ENCODE data around the gene HS6ST1.

HS6ST1 gene

GRCh38 chr2:128298846-128299507 is 19.7 kb downstream of the HS6ST1 start:
- DNase-seq (ENCODE audit: low spot score), result no peak

- no peak for DNase-seq (ENCODE audit: low spot score)
Measured at GRCh38 chr2:128298286-128298685, 20.4 kb downstream of the HS6ST1 start.

DNA sequence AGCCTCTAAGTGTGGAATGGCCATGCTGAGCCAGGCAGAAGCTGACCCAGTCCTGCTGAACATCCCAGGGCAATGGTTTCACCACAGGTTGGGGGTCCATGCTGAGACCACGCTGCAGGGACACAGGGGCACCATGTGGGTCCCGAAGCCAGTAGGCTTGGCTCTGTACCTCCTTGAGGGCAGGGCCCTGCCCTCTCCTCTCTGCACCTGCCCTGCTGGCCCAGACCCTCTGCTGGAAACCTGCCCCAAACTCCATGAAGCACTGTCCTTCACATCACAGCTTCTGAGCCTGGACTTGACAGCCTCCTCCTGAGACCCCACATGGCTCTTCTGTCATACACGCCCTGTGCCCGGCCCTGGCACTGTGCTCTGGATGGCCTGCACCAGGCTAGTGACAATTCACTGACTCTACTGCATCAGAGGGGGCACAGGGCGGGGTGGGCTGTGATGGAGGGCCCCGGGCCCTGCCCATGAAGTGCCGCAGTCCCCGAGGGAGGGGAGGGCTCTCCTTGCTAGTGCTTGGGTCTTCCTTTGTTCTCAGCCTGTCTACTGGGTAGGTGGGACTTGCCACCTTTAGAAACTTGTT is 24.7 kb downstream of the HS6ST1 start:
- no peak for DNase-seq (ENCODE audit: low spot score)

DNA sequence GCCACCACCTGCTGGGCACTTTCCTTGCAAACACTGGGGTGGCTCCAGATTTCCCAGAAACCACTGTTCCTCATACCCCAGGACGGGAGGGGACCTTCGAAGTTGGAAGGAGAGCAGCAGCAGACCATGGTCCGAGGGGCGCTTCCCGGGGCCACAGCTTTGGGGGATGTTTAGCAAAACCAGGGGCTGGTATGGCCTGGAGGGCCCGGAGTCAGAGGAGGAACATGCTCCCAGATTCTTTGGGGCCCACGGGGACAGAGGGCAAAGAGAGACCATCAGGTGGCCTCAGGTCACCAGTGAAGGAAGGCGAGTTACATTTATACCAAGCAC is 25.3 kb downstream of the HS6ST1 start:
- no peak for DNase-seq (ENCODE audit: low spot score)

- DNase-seq (ENCODE audit: low spot score), result peak; percentile 62
Measured at GRCh38 chr2:128292599-128293425, 25.9 kb downstream of the HS6ST1 start.

- no peak for DNase-seq (ENCODE audit: low spot score)
Measured at GRCh38 chr2:128291844-128292598, 26.6 kb downstream of the HS6ST1 start.

DNA sequence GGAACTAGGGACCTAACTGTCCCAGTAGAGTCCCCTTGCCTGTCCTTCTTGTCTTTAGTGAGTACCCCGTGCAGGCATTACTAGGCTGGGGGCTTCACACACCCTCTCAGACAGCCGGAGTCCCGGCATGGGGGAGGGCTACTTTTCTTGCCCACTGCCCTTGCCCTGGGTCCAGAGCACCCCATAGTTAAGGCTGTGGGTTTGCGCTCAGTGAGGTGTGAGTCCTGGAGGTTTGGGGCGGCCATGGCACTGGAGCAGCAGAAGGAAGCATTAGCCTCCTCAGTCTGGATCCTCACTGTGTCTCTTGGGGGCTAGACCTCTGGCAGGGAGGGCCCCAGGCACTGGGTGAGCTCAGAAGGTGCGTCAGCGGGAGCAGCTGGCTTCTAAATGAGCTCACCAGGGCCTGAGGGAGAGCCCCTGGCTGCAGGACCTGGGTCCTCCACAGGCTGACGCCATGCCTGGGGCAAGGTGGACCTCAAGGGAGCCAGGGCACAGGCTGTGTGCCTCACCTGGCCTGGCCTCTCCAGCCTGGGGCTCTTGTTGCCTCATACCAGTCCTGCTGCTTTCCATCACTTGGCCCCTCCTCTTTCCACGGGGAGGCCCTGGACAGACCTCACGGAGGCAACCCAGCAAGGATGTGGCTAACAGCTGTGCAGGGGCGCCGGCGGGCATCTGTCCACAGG is 27.4 kb downstream of the HS6ST1 start:
- peak; percentile 57 for DNase-seq (ENCODE audit: low spot score)

DNA sequence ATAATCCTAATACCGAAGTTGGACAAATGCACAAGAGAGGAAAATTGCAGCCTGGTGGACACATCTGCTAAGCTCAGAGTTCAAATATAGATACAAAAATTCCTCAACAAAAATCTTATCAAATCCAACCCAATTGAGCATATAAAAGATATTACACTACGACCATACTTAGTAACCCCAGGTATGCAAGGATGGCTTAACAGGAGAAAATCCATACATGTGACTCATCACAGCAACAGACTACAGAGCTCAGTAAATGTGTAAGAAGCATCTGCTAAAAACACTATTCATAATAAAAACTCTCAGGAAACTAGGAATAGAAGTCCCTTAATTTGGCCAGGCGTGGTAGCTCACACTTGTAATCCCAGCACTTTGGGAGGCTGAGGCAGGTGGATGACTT is 28.3 kb downstream of the HS6ST1 start:
- DNase-seq (ENCODE audit: low spot score), result peak; percentile 41

DNA sequence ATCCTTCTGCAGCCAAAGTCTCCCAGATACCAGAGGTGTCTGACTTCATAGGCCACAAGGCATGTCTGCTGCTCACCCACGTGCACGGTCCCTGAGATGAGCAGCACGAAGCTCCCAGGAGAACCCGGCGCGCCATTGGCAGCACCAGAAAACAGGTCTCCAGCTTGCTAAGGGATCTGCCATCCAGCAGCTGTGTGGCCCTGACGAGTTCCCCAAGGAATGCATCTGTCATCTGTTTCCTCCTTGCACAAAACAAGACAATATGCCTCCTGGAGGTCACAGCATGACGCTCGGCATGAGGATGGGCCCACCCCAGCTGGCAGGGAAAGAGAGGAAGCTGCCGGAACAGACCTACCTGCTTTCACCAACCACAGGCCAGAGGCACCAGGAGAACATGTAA is 29.2 kb downstream of the HS6ST1 start:
- DNase-seq (ENCODE audit: low spot score), result no peak

DNA sequence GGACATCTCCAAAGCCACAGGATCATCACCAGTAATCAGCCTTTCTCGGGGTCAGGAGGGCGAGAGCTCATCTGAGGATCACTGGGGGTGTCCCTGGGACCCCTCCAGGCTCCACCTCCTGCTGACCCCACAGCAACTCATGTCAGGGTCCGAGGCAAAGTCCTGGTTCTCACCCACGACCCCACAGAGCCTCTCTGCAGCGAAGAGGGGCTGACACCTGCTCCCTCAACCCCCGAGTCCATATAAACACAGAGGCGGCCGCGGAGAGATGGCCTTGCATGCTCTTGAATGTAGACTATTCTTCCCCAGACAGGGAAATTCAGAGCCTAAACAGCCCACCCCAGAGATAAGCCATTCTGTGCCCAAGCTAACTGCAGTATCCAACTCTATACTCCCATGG is 29.9 kb downstream of the HS6ST1 start:
- DNase-seq (ENCODE audit: low spot score), result no peak

DNA sequence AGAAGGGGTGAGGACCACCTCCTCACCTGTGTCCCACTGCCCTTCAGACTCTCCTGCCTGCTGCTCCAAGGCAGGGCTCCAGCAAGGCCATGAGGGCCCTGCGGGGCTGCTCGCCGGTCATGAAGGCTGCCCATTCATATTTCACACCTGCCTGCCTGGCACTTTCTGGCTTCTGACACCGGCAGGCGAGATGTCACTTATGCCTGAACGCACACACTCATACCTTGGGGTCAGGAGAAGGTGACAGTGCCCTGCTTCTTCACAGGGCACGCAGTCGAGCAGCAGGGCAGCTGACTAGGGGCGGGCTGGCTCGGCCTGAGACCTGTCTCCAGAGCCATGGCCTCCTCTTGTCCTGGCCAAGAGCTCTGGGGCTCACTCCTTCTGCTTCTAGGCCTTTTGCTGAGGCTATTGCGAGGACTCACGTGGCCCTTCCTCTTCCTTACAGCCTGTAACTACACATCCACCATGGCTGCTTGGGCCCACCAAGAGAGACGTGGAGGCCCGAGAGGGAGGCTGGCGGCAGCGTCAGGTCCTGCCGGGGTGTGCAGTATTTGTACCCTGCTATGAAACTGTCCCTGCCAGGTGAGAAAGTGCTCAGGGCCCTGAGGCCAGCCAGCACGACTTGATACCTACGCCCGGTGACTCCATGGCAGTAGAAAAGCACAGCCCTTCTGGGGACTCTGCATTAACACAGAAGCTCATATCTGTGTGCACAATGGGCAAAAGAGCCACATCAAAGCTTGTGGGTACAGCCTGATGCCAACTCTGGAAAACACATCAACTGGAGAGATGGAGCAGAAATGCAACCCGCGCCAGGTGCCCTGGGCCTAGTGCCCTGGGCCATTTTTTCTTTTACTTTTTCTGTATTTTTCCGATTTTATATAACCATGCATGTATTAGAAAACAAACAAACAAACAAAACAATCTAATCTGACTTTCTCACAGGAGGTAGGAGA is 30.6 kb downstream of the HS6ST1 start:
- no peak for DNase-seq (ENCODE audit: low spot score)

GRCh38 chr2:128286905-128287779 is 31.5 kb downstream of the HS6ST1 start:
- no peak for DNase-seq (ENCODE audit: low spot score)

DNA sequence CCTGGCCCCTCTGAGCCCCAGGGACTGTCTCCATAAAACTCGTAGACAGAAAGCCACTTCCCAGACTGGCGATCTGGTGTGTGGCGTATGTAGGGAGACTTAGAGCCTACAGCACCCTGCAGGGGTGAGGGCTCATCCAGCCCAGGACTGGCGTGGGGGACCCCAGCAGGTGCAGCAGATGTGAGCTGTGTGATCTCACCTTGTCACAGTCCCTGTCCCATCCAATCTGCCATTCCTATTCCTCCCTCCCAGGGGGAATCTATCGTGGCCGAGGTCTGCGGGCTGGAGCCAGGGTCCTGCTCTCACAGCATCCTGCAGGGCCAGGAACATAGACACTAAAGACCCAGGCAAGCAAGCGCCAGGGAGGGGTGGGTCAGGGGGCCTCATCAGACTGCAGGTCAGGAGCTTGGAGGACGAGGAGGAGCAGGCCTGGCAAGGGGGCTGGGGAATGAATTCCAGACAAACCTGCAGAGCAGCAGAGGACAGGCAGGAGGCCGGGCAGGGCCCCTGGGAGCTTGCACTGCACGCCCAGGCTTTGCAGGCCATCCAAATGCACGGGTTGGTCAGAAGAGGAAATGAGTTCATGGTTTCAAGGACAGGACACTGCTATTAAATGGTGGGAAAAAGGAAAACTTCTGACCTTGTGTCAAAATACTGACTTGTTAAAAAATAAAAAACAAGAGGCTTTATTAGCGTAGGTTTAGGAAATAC is 32.5 kb downstream of the HS6ST1 start:
- DNase-seq (ENCODE audit: low spot score), result no peak

DNA sequence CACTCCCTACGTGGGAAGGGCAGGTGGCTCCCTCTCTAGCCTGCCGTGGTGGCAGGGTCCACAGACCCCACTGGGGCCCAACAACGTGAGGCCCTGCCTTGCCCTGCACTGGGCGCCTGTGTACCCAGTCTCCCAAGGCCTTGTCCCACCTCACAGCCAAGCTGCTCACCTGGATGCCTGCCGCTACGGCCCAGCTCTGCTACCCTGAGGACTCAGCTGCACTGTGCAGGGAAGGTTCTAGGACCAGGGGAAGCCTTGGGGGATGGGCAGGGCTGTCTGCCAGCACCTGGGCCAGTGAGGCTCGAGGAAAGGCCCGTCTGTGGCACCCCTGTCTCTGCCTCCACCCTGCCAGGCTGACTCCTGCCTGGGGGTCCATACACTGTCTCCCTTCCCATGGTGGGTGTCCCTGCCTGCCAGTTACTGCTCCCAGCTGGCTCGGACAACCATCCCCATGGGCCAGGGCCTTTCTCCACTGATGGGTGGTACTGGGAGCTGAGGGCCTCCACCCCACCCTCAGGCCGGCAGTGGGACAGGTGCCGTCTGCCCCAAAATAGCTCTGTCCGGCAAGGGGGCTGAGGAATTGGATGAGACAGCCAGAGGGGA is 33.2 kb downstream of the HS6ST1 start:
- DNase-seq (ENCODE audit: low spot score), result no peak

- DNase-seq (ENCODE audit: low spot score), result no peak
Measured at GRCh38 chr2:128284841-128285240, 33.8 kb downstream of the HS6ST1 start.

- no peak for DNase-seq (ENCODE audit: low spot score)
Measured at GRCh38 chr2:128284037-128284441, 34.6 kb downstream of the HS6ST1 start.

DNA sequence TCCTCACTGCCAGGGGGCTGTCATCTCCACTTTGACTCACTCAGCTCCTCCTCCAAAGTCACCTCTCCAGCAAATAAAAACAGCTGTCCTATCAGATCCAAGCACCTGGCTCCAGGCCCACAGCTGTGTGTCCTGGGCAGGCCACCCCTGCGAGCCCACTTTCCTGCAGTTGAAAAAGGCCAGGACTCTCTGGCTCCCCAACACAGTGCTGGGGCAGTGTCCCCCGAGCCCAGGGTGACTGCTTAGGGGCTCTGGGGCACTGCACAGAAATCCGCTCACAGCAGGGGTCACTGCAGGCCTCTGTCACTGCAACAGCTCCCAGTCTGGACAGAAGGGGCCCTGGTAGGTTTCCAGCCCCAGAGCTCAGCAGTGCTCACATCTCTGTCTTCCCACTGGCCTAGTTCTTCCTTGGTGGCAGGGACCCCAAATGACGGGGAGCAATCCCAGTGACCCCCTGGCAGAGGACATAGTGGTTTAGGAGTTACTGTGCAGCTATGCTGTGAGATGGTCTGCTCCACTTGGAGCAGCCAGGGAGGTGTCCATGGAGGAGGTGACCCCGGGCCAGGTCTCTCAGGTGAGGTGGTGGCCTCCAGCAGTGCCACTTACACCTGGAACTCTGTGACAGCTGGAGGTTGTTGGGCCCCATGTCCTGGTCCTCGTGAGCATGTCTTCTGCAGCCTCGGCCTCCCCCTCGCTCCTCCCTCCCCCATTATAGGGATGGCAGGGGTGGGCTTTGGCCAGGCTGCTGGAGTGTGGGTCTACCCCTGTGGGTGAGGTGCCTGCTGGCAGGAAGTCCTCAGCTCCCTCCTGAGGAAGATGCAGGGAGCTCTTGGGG is 35.5 kb downstream of the HS6ST1 start:
- no peak for DNase-seq (ENCODE audit: low spot score)

All from kidney tubule cell (primary cell).